ENCODE data around the gene STEAP2.

DNA sequence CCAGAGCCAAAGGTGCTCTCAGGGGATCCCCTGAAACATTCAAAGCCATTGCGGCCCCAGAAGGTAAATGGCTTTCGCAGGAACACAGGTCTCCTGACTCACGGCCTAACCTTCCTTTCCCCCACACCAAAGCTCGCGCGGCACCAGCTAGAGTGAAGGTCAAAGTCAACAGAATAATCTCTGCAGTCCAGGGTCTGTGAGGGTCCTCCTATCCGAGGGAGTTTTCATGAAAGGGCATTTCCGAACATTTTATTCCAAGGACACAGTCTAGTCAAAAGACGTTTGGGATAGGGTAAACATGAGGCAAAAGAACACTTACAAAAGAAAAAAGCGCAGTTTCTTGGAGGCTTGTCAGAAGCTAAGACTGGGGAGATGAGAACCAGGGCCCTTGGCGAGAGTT, 559 bp upstream of the STEAP2 start:
- TF ChIP-seq EZH2 (IDR thresholded peaks at IDR 0.05; ENCODE audit: borderline replicate concordance, low read depth, low read length, poor library complexity, severe bottlenecking) = no peak
- no peak for TF ChIP-seq CTCF (conservative IDR thresholded peaks at IDR 0.05; ENCODE audit: low read depth, low read length)
